Measurements from ENCODE around the gene C6orf89.

The C6orf89 gene

GRCh38 chr6:36904114-36904513, 18.4 kb downstream of the C6orf89 start:
- Histone ChIP-seq H3K4me3 (ENCODE audit: low read length) (no peak overlapping the region), H3K36me3 (ENCODE audit: control insufficient read depth, insufficient read depth, low read length) (no peaks in the 10 kb centered on the region), H4K8ac (ENCODE audit: low read depth, low read length) (no peak overlapping the region), H2BK120ac (ENCODE audit: low read depth, low read length) (no peak overlapping the region), H3K4me1 (ENCODE audit: control insufficient read depth, low read depth, low read length) (no peaks in the 10 kb centered on the region), H3K4me2 (ENCODE audit: low read length) (no peak overlapping the region), H2BK5ac (ENCODE audit: low read length) (no peak overlapping the region), H4K5ac (ENCODE audit: low read length) (no peak overlapping the region), H3K79me1 (ENCODE audit: low read length) (no peaks in the 10 kb centered on the region), H3K79me2 (ENCODE audit: control insufficient read depth, insufficient read depth, low read length) (no peaks in the 10 kb centered on the region), H2AK5ac (ENCODE audit: low read length) (no peak overlapping the region), H3K56ac (ENCODE audit: low read length) (no peak overlapping the region), H3K9ac (ENCODE audit: low read length) (no peak overlapping the region), H3K18ac (ENCODE audit: low read length) (no peak overlapping the region), H3K27me3 (ENCODE audit: insufficient read depth, low read length, poor library complexity) (no peaks in the 10 kb centered on the region), H3K27ac (ENCODE audit: low read depth, low read length) (no peak overlapping the region), H3K23ac (ENCODE audit: low read length) (no peak overlapping the region), H2BK15ac (replicated peaks; ENCODE audit: low read depth) (no peak overlapping the region), H3K4ac (ENCODE audit: low read depth, low read length) (no peak overlapping the region)
- DNase-seq: no peak
- no CpG with 5 or more reads among the region's 4 CpGs for WGBS (ENCODE audit: extremely low coverage, insufficient coverage, low lambda C conversion rate)

- no peak overlapping the region for H3K4me3 ChIP-seq (ENCODE audit: low read length)
- no peak overlapping the region for H3K9ac ChIP-seq (ENCODE audit: low read length)
- no peak overlapping the region for H2AK5ac ChIP-seq (ENCODE audit: low read length)
- no peak overlapping the region for H2BK15ac ChIP-seq (replicated peaks; ENCODE audit: low read depth)
- H3K4me2 ChIP-seq (ENCODE audit: low read length): no peak overlapping the region
- no peak overlapping the region for H3K23ac ChIP-seq (ENCODE audit: low read length)
- H2BK5ac ChIP-seq (ENCODE audit: low read length): no peak overlapping the region
- no peaks in the 10 kb centered on the region for H3K36me3 ChIP-seq (ENCODE audit: control insufficient read depth, insufficient read depth, low read length)
- DNase-seq: no peak
- no peaks in the 10 kb centered on the region for H3K79me2 ChIP-seq (ENCODE audit: control insufficient read depth, insufficient read depth, low read length)
- H4K8ac ChIP-seq (ENCODE audit: low read depth, low read length): no peak overlapping the region
- no peak overlapping the region for H4K5ac ChIP-seq (ENCODE audit: low read length)
- no peak overlapping the region for H3K4ac ChIP-seq (ENCODE audit: low read depth, low read length)
- no peaks in the 10 kb centered on the region for H3K27me3 ChIP-seq (ENCODE audit: insufficient read depth, low read length, poor library complexity)
- no peak overlapping the region for H3K27ac ChIP-seq (ENCODE audit: low read depth, low read length)
- H2BK120ac ChIP-seq (ENCODE audit: low read depth, low read length): no peak overlapping the region
- H3K4me1 ChIP-seq (ENCODE audit: control insufficient read depth, low read depth, low read length): no peaks in the 10 kb centered on the region
- no peak overlapping the region for H3K18ac ChIP-seq (ENCODE audit: low read length)
- no peaks in the 10 kb centered on the region for H3K79me1 ChIP-seq (ENCODE audit: low read length)
- no peak overlapping the region for H3K56ac ChIP-seq (ENCODE audit: low read length)
- no CpG with 5 or more reads among the region's 5 CpGs for WGBS (ENCODE audit: extremely low coverage, insufficient coverage, low lambda C conversion rate)
Observed at GRCh38 chr6:36904851-36905393, 19.2 kb downstream of the C6orf89 start.

GRCh38 chr6:36906539-36907325, 21.0 kb downstream of the C6orf89 start:
- H3K36me3 ChIP-seq (ENCODE audit: control insufficient read depth, insufficient read depth, low read length): no peaks in the 10 kb centered on the region
- H3K56ac ChIP-seq (ENCODE audit: low read length): no peak overlapping the region
- H3K4me3 ChIP-seq (ENCODE audit: low read length): no peak overlapping the region
- no peaks in the 10 kb centered on the region for H3K4me1 ChIP-seq (ENCODE audit: control insufficient read depth, low read depth, low read length)
- H3K79me1 ChIP-seq (ENCODE audit: low read length): no peaks in the 10 kb centered on the region
- no peak overlapping the region for H3K27ac ChIP-seq (ENCODE audit: low read depth, low read length)
- no peaks in the 10 kb centered on the region for H3K27me3 ChIP-seq (ENCODE audit: insufficient read depth, low read length, poor library complexity)
- no peak overlapping the region for H2AK5ac ChIP-seq (ENCODE audit: low read length)
- no peak overlapping the region for H2BK5ac ChIP-seq (ENCODE audit: low read length)
- DNase-seq: no peak
- WGBS (ENCODE audit: extremely low coverage, insufficient coverage, low lambda C conversion rate): no CpG with 5 or more reads among the region's 2 CpGs
- H3K18ac ChIP-seq (ENCODE audit: low read length): no peak overlapping the region
- H3K9ac ChIP-seq (ENCODE audit: low read length): no peak overlapping the region
- H3K4me2 ChIP-seq (ENCODE audit: low read length): no peak overlapping the region
- H4K5ac ChIP-seq (ENCODE audit: low read length): no peak overlapping the region
- no peak overlapping the region for H4K8ac ChIP-seq (ENCODE audit: low read depth, low read length)
- no peak overlapping the region for H2BK15ac ChIP-seq (replicated peaks; ENCODE audit: low read depth)
- H2BK120ac ChIP-seq (ENCODE audit: low read depth, low read length): no peak overlapping the region
- no peak overlapping the region for H3K23ac ChIP-seq (ENCODE audit: low read length)
- H3K4ac ChIP-seq (ENCODE audit: low read depth, low read length): no peak overlapping the region
- no peaks in the 10 kb centered on the region for H3K79me2 ChIP-seq (ENCODE audit: control insufficient read depth, insufficient read depth, low read length)

GRCh38 chr6:36907781-36908180, 22.0 kb downstream of the C6orf89 start:
- no peak overlapping the region for H3K9ac ChIP-seq (ENCODE audit: low read length)
- no peak overlapping the region for H2BK5ac ChIP-seq (ENCODE audit: low read length)
- no peak overlapping the region for H3K4me3 ChIP-seq (ENCODE audit: low read length)
- H3K4me1 ChIP-seq (ENCODE audit: control insufficient read depth, low read depth, low read length): no peaks in the 10 kb centered on the region
- no CpG with 5 or more reads among the region's 5 CpGs for WGBS (ENCODE audit: extremely low coverage, insufficient coverage, low lambda C conversion rate)
- no peaks in the 10 kb centered on the region for H3K79me1 ChIP-seq (ENCODE audit: low read length)
- no peak overlapping the region for H3K18ac ChIP-seq (ENCODE audit: low read length)
- H3K56ac ChIP-seq (ENCODE audit: low read length): no peak overlapping the region
- H3K79me2 ChIP-seq (ENCODE audit: control insufficient read depth, insufficient read depth, low read length): no peaks in the 10 kb centered on the region
- no peaks in the 10 kb centered on the region for H3K27me3 ChIP-seq (ENCODE audit: insufficient read depth, low read length, poor library complexity)
- no peak overlapping the region for H2AK5ac ChIP-seq (ENCODE audit: low read length)
- H2BK15ac ChIP-seq (replicated peaks; ENCODE audit: low read depth): no peak overlapping the region
- H3K23ac ChIP-seq (ENCODE audit: low read length): no peak overlapping the region
- H3K36me3 ChIP-seq (ENCODE audit: control insufficient read depth, insufficient read depth, low read length): no peaks in the 10 kb centered on the region
- no peak overlapping the region for H2BK120ac ChIP-seq (ENCODE audit: low read depth, low read length)
- H4K5ac ChIP-seq (ENCODE audit: low read length): no peak overlapping the region
- no peak overlapping the region for H3K4ac ChIP-seq (ENCODE audit: low read depth, low read length)
- H4K8ac ChIP-seq (ENCODE audit: low read depth, low read length): no peak overlapping the region
- H3K27ac ChIP-seq (ENCODE audit: low read depth, low read length): no peak overlapping the region
- no peak overlapping the region for H3K4me2 ChIP-seq (ENCODE audit: low read length)
- no peak for DNase-seq

GRCh38 chr6:36908747-36909146, 23.0 kb downstream of the C6orf89 start:
- Histone ChIP-seq H3K9ac (ENCODE audit: low read length) (no peak overlapping the region), H3K23ac (ENCODE audit: low read length) (no peak overlapping the region), H3K36me3 (ENCODE audit: control insufficient read depth, insufficient read depth, low read length) (no peaks in the 10 kb centered on the region), H3K27ac (ENCODE audit: low read depth, low read length) (no peak overlapping the region), H2BK5ac (ENCODE audit: low read length) (no peak overlapping the region), H3K79me2 (ENCODE audit: control insufficient read depth, insufficient read depth, low read length) (no peaks in the 10 kb centered on the region), H3K4me3 (ENCODE audit: low read length) (no peak overlapping the region), H3K56ac (ENCODE audit: low read length) (no peak overlapping the region), H4K5ac (ENCODE audit: low read length) (no peak overlapping the region), H2BK120ac (ENCODE audit: low read depth, low read length) (no peak overlapping the region), H2AK5ac (ENCODE audit: low read length) (no peak overlapping the region), H3K4me2 (ENCODE audit: low read length) (no peak overlapping the region), H3K27me3 (ENCODE audit: insufficient read depth, low read length, poor library complexity) (no peaks in the 10 kb centered on the region), H3K4me1 (ENCODE audit: control insufficient read depth, low read depth, low read length) (no peaks in the 10 kb centered on the region), H3K4ac (ENCODE audit: low read depth, low read length) (no peak overlapping the region), H2BK15ac (replicated peaks; ENCODE audit: low read depth) (no peak overlapping the region), H4K8ac (ENCODE audit: low read depth, low read length) (no peak overlapping the region), H3K79me1 (ENCODE audit: low read length) (no peaks in the 10 kb centered on the region), H3K18ac (ENCODE audit: low read length) (no peak overlapping the region)
- WGBS (ENCODE audit: extremely low coverage, insufficient coverage, low lambda C conversion rate): no CpG with 5 or more reads among the region's 2 CpGs
- no peak for DNase-seq
